GM13976 (cell line): Measurements from ENCODE around the gene APOA4.

Experiments
- DNase-seq: peaks from one replicate; pipeline ENCODE4 v3.0.0; 2012; ENCODE audit warnings: low spot score
- CTCF ChIP-seq: IDR thresholded peaks from 2 replicates; pipeline ENCODE4 v1.5.1; 2012; ENCODE audit warnings: borderline replicate concordance, mild to moderate bottlenecking; ENCODE audit not compliant: insufficient read depth; ENCODE audit errors: extremely low read depth, missing control alignments, control extremely low read depth
- in situ Hi-C: fragments of 300-500 bp; cut with MboI; formaldehyde crosslinking; loops from one replicate; pipeline ENCODE4 v1.12.0; 2022; ENCODE audit warnings: low sequenced_read_pairs, mixed read lengths, inconsistent platforms; ENCODE audit not compliant: unreplicated experiment

Gene APOA4

GRCh38 chr11:116798368-116798767 lies 24.7 kb downstream of the APOA4 start:
- TF ChIP-seq CTCF: no peak
- in situ Hi-C loops: loop anchor here (25.0 kb wide), 1 partner anchor 314 kb away; no protein-coding TSS in a partner anchor

GRCh38 chr11:116797816-116798215 lies 25.3 kb downstream of the APOA4 start:
- in situ Hi-C loops: loop anchor here (25.0 kb wide), 1 partner anchor 314 kb away; no protein-coding TSS in a partner anchor
- TF ChIP-seq CTCF: no peak
- no peak for DNase-seq

More at GRCh38 chr11:116798368-116798767, 24.7 kb downstream of the APOA4 start:
- DNase-seq: no peak

GRCh38 chr11:116796548-116796947 lies 26.6 kb downstream of the APOA4 start:
- DNase-seq: no peak
- no peak for TF ChIP-seq CTCF
- in situ Hi-C loops: loop anchor here (25.0 kb wide), 1 partner anchor 316 kb away; no protein-coding TSS in a partner anchor

GRCh38 chr11:116794851-116795250 lies 28.3 kb downstream of the APOA4 start:
- DNase-seq: no peak
- TF ChIP-seq CTCF: no peak
- in situ Hi-C loops: loop anchor here (25.0 kb wide), 1 partner anchor 317 kb away; no protein-coding TSS in a partner anchor

GRCh38 chr11:116793772-116794097 lies 29.4 kb downstream of the APOA4 start:
- DNase-seq: no peak
- in situ Hi-C loops: loop anchor here (25.0 kb wide), 1 partner anchor 319 kb away; no protein-coding TSS in a partner anchor
- TF ChIP-seq CTCF: no peak

GRCh38 chr11:116792869-116793771 lies 30.0 kb downstream of the APOA4 start:
- DNase-seq: no peak
- no peak for TF ChIP-seq CTCF
- in situ Hi-C loops: loop anchor here (25.0 kb wide), 1 partner anchor 319 kb away; no protein-coding TSS in a partner anchor
